Fibroblast of lung (primary cell): ENCODE data around the gene GPR27. TPM values are rescaled to one million over a fixed set of nuclear protein-coding genes. Genes with fewer than 3 reads are reported as not detected.

Experiments
- DNase-seq, 2 donors: peaks; one replicate each; pipeline versions ENCODE4 v3.0.0 to v3.0.0-alpha.2; 2010; ENCODE audit warnings: low read depth in 2 of 2
- H2AFZ ChIP-seq: 2 replicates; pipeline ENCODE4 v1.5.1; 2012; ENCODE audit warnings: low read length, control low read depth, inconsistent platforms
- H3K27ac ChIP-seq: 2 replicates; pipeline ENCODE4 v1.5.1; 2011; ENCODE audit warnings: low read length, control low read depth; ENCODE audit not compliant: insufficient read depth
- H3K27me3 ChIP-seq: 2 replicates; pipeline ENCODE4 v1.5.1; 2011; ENCODE audit warnings: mild to moderate bottlenecking, low read length; ENCODE audit not compliant: control insufficient read depth, insufficient read depth
- H3K36me3 ChIP-seq: 2 replicates; pipeline ENCODE4 v1.5.1; 2011; ENCODE audit warnings: low read length; ENCODE audit not compliant: control insufficient read depth, insufficient read depth
- H3K4me1 ChIP-seq: 2 replicates; pipeline ENCODE4 v1.5.1; 2011; ENCODE audit warnings: low read length; ENCODE audit not compliant: control insufficient read depth, insufficient read depth; ENCODE audit errors: extremely low read depth
- H3K4me2 ChIP-seq: 2 replicates; pipeline ENCODE4 v1.5.1; 2011; ENCODE audit warnings: low read length, control low read depth; ENCODE audit not compliant: insufficient read depth; ENCODE audit errors: extremely low read depth
- H3K4me3 ChIP-seq, 4 experiments: fragments of 200-600 bp in 1 of 4; sonication (generic) in 1 of 4; replicated peaks in 1 of 4; 2 replicates each; pipeline ENCODE4 v1.5.1; 2011 to 2016; ENCODE audit warnings: low read length in 4 of 4, low read depth in 3 of 4, mild to moderate bottlenecking in 3 of 4, control low read depth in 2 of 4, inconsistent platforms in 1 of 4, mixed read lengths in 1 of 4; ENCODE audit not compliant: insufficient read depth in 1 of 4; ENCODE audit errors: control extremely low read depth in 1 of 4
- H3K79me2 ChIP-seq: 2 replicates; pipeline ENCODE4 v1.5.1; 2012; ENCODE audit warnings: mild to moderate bottlenecking, low read length, inconsistent platforms; ENCODE audit not compliant: control insufficient read depth, insufficient read depth
- H3K9ac ChIP-seq: 2 replicates; pipeline ENCODE4 v1.5.1; 2011; ENCODE audit warnings: mild to moderate bottlenecking, low read length, control low read depth; ENCODE audit not compliant: insufficient read depth
- H3K9me3 ChIP-seq: 2 replicates; pipeline ENCODE4 v1.5.1; 2012; ENCODE audit warnings: low read depth, low read length; ENCODE audit not compliant: control insufficient read depth, insufficient read depth
- H4K20me1 ChIP-seq: 2 replicates; pipeline ENCODE4 v1.5.1; 2011; ENCODE audit warnings: low read length; ENCODE audit not compliant: control insufficient read depth, insufficient read depth; ENCODE audit errors: extremely low read depth
- CTCF ChIP-seq, 2 donors: IDR thresholded peaks in 1 of 2; conservative IDR thresholded peaks in 1 of 2; 1 replicate in 1 of 2; 2 replicates in 1 of 2; pipeline ENCODE4 v1.5.1; 2011 to 2012; ENCODE audit warnings: low read length in 2 of 2, control low read depth in 1 of 2, inconsistent platforms in 1 of 2, low read depth in 1 of 2, mild to moderate bottlenecking in 1 of 2
- EZH2 ChIP-seq: IDR thresholded peaks from 2 replicates; pipeline ENCODE4 v1.5.1; 2012; ENCODE audit warnings: low read length, control low read depth, mild to moderate bottlenecking; ENCODE audit errors: missing control alignments
- polyA plus RNA-seq, 2 donors: library from polyadenylated mRNA; depleted of rRNA in 1 of 2; stranded (reverse) in 1 of 2; unstranded in 1 of 2; fragments of >200 nt; gene quantifications; 2 replicates each; pipeline ENCODE4 v1.2.1, GENCODE V29; 2011 to 2012; ENCODE audit warnings: missing spikeins in 1 of 2
- total RNA-seq: library from RNA; depleted of rRNA; stranded (reverse); fragments of >200 nt; gene quantifications from 2 replicates; pipeline ENCODE4 v1.2.1, GENCODE V29; 2014

The GPR27 gene
- total and polyA plus RNA-seq, 2 donors (not counting 1 experiment from before 2014, with no cell fraction given): not detected

GRCh38 chr3:71751602-71752001 is 2.1 kb upstream of the GPR27 start:
- Histone ChIP-seq H3K79me2 (no peaks in the 10 kb centered on the region), H3K4me3 (no peak overlapping the region), H3K27me3 (peaks cover 29% of the 10 kb centered on the region), H4K20me1 (no peaks in the 10 kb centered on the region), H3K36me3 (no peaks in the 10 kb centered on the region), H3K4me2 (no peak overlapping the region), H3K27ac (no peak overlapping the region), H2AFZ (no peak overlapping the region), H3K4me1 (no peaks in the 10 kb centered on the region), H3K9me3 (no peaks in the 10 kb centered on the region), H3K9ac (no peak overlapping the region)
- DNase-seq: no peak
- no peak for TF ChIP-seq CTCF (conservative IDR thresholded peaks at IDR 0.05 in 1 of 2, IDR thresholded peaks at IDR 0.05 in 1 of 2; ENCODE audit: low read depth in 1 of 2, low read length in 2 of 2)
- no peak for TF ChIP-seq EZH2

- H2AFZ ChIP-seq: no peak overlapping the region
- H3K4me3 ChIP-seq: no peak overlapping the region
- no peak overlapping the region for H3K27ac ChIP-seq
- TF ChIP-seq EZH2 (peak; percentile 70), CTCF (conservative IDR thresholded peaks at IDR 0.05 in 1 of 2, IDR thresholded peaks at IDR 0.05 in 1 of 2; ENCODE audit: low read depth in 1 of 2, low read length in 2 of 2) (no peak)
- H3K27me3 ChIP-seq: peaks cover 29% of the 10 kb centered on the region
- no peak overlapping the region for H3K4me2 ChIP-seq
- no peaks in the 10 kb centered on the region for H3K4me1 ChIP-seq
- H3K9me3 ChIP-seq: no peaks in the 10 kb centered on the region
- H4K20me1 ChIP-seq: no peaks in the 10 kb centered on the region
- H3K36me3 ChIP-seq: no peaks in the 10 kb centered on the region
- H3K9ac ChIP-seq: no peak overlapping the region
- no peaks in the 10 kb centered on the region for H3K79me2 ChIP-seq
- DNase-seq: no peak
Measured at GRCh38 chr3:71752831-71753700, 589 bp upstream of the GPR27 start.

- Histone ChIP-seq H4K20me1 (no peaks in the 10 kb centered on the region), H3K4me2 (no peak overlapping the region), H3K9me3 (no peaks in the 10 kb centered on the region), H2AFZ (no peak overlapping the region), H3K4me1 (no peaks in the 10 kb centered on the region), H3K27ac (no peak overlapping the region), H3K79me2 (no peaks in the 10 kb centered on the region), H3K9ac (no peak overlapping the region), H3K27me3 (peaks cover 27% of the 10 kb centered on the region), H3K4me3 (no peak overlapping the region), H3K36me3 (no peaks in the 10 kb centered on the region)
- TF ChIP-seq CTCF (conservative IDR thresholded peaks at IDR 0.05 in 1 of 2, IDR thresholded peaks at IDR 0.05 in 1 of 2; ENCODE audit: low read depth in 1 of 2, low read length in 2 of 2) (no peak), EZH2 (no peak)
- DNase-seq: no peak
Measured at GRCh38 chr3:71754610-71755253, 1.1 kb downstream of the GPR27 start.
